ENCODE data around the gene LPAR5. TPM values are rescaled to one million over a fixed set of nuclear protein-coding genes. Genes with fewer than 3 reads are reported as not detected.
A peak's percentile ranks its signal among the peaks of the same experiment; 100 is the strongest.

LPAR5 gene
- total RNA-seq, 1 experiment from 2014 or later = 0.15 TPM

DNA sequence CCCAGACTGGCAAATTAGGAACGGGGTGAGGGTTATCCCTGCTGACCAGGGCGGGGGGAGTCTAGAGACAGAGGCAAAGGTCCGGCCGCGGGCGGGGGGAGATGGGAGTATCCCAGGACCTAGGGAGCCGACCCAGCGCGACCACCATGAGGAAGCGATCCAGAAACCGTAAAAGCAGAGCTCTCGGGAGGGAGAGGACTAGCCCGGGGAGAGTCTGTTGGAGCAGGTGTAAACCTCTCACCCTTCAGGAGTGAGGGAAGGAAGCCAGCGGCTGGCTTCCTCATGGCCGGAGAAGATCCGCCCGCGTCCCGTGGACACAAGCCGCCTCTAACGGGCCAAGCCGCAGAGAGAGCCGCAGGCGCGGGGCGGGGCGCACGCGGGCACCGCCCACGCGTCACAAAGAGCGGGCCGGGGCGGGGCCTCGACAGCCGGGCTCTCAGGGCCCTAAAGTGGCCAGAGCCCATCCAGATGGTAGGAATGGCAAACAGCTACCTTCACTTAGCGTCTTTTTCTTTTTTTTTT is 11.4 kb upstream of the LPAR5 start, which contains the start of gene ACRBP:
TSS of gene ACRBP (minus strand) at position 350 of the 522 bp plus-strand sequence. CDS start at position 284, 66 bp downstream.
- Histone ChIP-seq H3K4me1 (ENCODE audit: insufficient read depth, low read length, poor library complexity, severe bottlenecking) (peaks cover 3% of the 10 kb centered on the region), H3K9me3 (ENCODE audit: low read depth, low read length, poor library complexity, severe bottlenecking) (no peaks in the 10 kb centered on the region), H3K27ac (ENCODE audit: low read depth, low read length, poor library complexity, severe bottlenecking) (peak within 1 kb of the TSS; percentile 63), H3K36me3 (ENCODE audit: insufficient read depth, low read length, poor library complexity, severe bottlenecking) (peaks cover 9% of the 10 kb centered on the region), H3K27me3 (replicated peaks; ENCODE audit: insufficient read depth, low read depth, low read length, poor library complexity) (no peaks in the 10 kb centered on the region), H3K4me3 (ENCODE audit: low read depth, low read length, poor library complexity, severe bottlenecking) (peak within 1 kb of the TSS; percentile 51)
- ChIA-PET POLR2A (ENCODE audit: low non-redundant PET) (no interaction called here), CTCF (no interaction called here)
- no TSS peak for BruUV-seq (replicated peaks)
- TF ChIP-seq CTCF (conservative IDR thresholded peaks at IDR 0.05; ENCODE audit: low read depth, low read length) (no peak), EZH2 (IDR thresholded peaks at IDR 0.05; ENCODE audit: borderline replicate concordance, low read depth, low read length, poor library complexity, severe bottlenecking) (no peak)
- intact Hi-C loops (cut with micrococcal nuclease; ENCODE audit: unreplicated experiment) = no loop called here
- peak; percentile 82 for DNase-seq (ENCODE audit: low spot score)

DNA sequence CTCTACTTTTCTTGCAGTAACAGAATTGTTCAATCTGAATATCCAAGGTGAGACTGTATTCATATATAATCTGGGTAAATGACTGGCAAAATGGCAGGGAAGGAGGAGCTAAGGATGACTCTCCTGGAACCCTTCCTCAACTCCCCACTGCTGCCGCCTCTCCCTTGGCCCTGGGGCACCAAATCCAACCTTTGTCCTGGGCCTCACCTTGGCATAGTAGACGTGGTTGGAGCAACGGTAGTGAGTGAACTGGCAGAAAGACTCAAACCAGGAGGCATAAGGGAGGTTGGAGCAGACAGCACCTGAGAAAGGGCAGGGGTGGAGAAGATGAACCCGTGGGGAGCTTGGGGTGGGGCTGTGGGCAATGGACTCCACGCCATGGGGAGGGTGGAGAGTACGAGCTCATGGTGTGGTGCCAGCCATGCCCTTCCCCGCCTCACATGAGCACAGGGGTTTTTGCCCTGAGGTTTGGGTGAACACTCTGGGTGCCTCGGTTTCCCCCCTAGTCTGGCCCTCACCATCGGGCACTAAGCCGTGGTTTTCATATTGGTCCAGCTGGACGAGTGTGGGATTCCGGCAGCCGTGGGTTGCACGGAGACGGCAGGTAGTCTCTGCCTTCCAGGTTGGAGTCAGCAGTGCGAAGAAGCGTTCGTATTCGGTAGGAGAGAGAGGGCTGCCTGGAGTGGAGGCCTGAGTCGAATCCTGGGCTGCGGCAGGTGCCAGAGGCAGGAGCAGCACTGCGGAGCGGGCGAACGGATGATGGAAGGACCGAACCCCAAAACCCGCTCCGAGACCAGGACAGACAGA is 10.7 kb upstream of the LPAR5 start:
- no peaks in the 10 kb centered on the region for H3K9me3 ChIP-seq (ENCODE audit: low read depth, low read length, poor library complexity, severe bottlenecking)
- CTCF ChIA-PET = interaction anchor here (0.6 kb wide), 2 partner anchors 43 to 82 kb away, joined by 4 to 6 read pairs; partner anchors contain the start of gene ZNF384
- H3K27me3 ChIP-seq (replicated peaks; ENCODE audit: insufficient read depth, low read depth, low read length, poor library complexity) = no peaks in the 10 kb centered on the region
- H3K4me1 ChIP-seq (ENCODE audit: insufficient read depth, low read length, poor library complexity, severe bottlenecking) = peaks cover 3% of the 10 kb centered on the region
- intact Hi-C loops (cut with micrococcal nuclease; ENCODE audit: unreplicated experiment) = no loop called here
- H3K36me3 ChIP-seq (ENCODE audit: insufficient read depth, low read length, poor library complexity, severe bottlenecking) = peaks cover 8% of the 10 kb centered on the region
- POLR2A ChIA-PET (ENCODE audit: low non-redundant PET) = no interaction called here
- peak overlapping the region; percentile 51 for H3K4me3 ChIP-seq (ENCODE audit: low read depth, low read length, poor library complexity, severe bottlenecking)
- TF ChIP-seq EZH2 (IDR thresholded peaks at IDR 0.05; ENCODE audit: borderline replicate concordance, low read depth, low read length, poor library complexity, severe bottlenecking) = no peak
- TF ChIP-seq CTCF (conservative IDR thresholded peaks at IDR 0.05; ENCODE audit: low read depth, low read length) = no peak
- BruUV-seq (replicated peaks) = no TSS peak
- peak overlapping the region; percentile 63 for H3K27ac ChIP-seq (ENCODE audit: low read depth, low read length, poor library complexity, severe bottlenecking)
- no peak for DNase-seq (ENCODE audit: low spot score)

GRCh38 chr12:6644903-6645302 is 9.1 kb upstream of the LPAR5 start:
- Histone ChIP-seq H3K4me3 (ENCODE audit: low read depth, low read length, poor library complexity, severe bottlenecking) (no peak overlapping the region), H3K27me3 (replicated peaks; ENCODE audit: insufficient read depth, low read depth, low read length, poor library complexity) (no peaks in the 10 kb centered on the region), H3K9me3 (ENCODE audit: low read depth, low read length, poor library complexity, severe bottlenecking) (no peaks in the 10 kb centered on the region), H3K36me3 (ENCODE audit: insufficient read depth, low read length, poor library complexity, severe bottlenecking) (peaks cover 3% of the 10 kb centered on the region), H3K4me1 (ENCODE audit: insufficient read depth, low read length, poor library complexity, severe bottlenecking) (peaks cover 3% of the 10 kb centered on the region), H3K27ac (ENCODE audit: low read depth, low read length, poor library complexity, severe bottlenecking) (no peak overlapping the region)
- ChIA-PET POLR2A (ENCODE audit: low non-redundant PET) (no interaction called here), CTCF (interaction anchor here (0.5 kb wide), 1 partner anchor 9 kb away, joined by 5 read pairs; no protein-coding TSS in a partner anchor)
- DNase-seq (ENCODE audit: low spot score) = no peak
- intact Hi-C loops (cut with micrococcal nuclease; ENCODE audit: unreplicated experiment) = loop anchor here (2.0 kb wide), 1 partner anchor 30 kb away; no protein-coding TSS in a partner anchor
- no TSS peak for BruUV-seq (replicated peaks)
- peak; percentile 57 for TF ChIP-seq CTCF (conservative IDR thresholded peaks at IDR 0.05; ENCODE audit: low read depth, low read length)
- TF ChIP-seq EZH2 (IDR thresholded peaks at IDR 0.05; ENCODE audit: borderline replicate concordance, low read depth, low read length, poor library complexity, severe bottlenecking) = no peak

All from A673 (cell line).